ENCODE measurements around the gene YIF1B. TPM values are rescaled to one million over a fixed set of nuclear protein-coding genes. Genes with fewer than 3 reads are reported as not detected.

YIF1B gene
- total RNA-seq, 1 donor from 2014 or later: 33.0 TPM

- Histone ChIP-seq H3K4me3 (peak overlapping the region; percentile 82), H3K4me1 (peaks cover 73% of the 10 kb centered on the region), H3K9me3 (replicated peaks) (no peaks in the 10 kb centered on the region), H3K27ac (replicated peaks) (peak overlapping the region; percentile 95), H3K27me3 (ENCODE audit: low read depth) (peaks cover 14% of the 10 kb centered on the region), H3K36me3 (no peaks in the 10 kb centered on the region)
- DNase-seq: no peak
- TF ChIP-seq, protein P1, sequence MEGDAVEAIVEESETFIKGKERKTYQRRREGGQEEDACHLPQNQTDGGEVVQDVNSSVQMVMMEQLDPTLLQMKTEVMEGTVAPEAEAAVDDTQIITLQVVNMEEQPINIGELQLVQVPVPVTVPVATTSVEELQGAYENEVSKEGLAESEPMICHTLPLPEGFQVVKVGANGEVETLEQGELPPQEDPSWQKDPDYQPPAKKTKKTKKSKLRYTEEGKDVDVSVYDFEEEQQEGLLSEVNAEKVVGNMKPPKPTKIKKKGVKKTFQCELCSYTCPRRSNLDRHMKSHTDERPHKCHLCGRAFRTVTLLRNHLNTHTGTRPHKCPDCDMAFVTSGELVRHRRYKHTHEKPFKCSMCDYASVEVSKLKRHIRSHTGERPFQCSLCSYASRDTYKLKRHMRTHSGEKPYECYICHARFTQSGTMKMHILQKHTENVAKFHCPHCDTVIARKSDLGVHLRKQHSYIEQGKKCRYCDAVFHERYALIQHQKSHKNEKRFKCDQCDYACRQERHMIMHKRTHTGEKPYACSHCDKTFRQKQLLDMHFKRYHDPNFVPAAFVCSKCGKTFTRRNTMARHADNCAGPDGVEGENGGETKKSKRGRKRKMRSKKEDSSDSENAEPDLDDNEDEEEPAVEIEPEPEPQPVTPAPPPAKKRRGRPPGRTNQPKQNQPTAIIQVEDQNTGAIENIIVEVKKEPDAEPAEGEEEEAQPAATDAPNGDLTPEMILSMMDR (IDR thresholded peaks at IDR 0.05; ENCODE audit: borderline replicate concordance): no peak
- intact Hi-C loops (cut with micrococcal nuclease): no loop called here
Observed at GRCh38 chr19:38253788-38254187, 62.0 kb downstream of the YIF1B start.

Other genes with a start within 250 kb of the YIF1B start
- gene DPF1, start 91.7 kb downstream of the YIF1B start, total RNA-seq: 0.49 TPM
- gene PPP1R14A, start 59.6 kb downstream of the YIF1B start, total RNA-seq: 33.3 TPM
- gene SPINT2, start 51.4 kb downstream of the YIF1B start, total RNA-seq: 6.8 TPM
- 1.6 TPM for gene C19orf33, start 11.7 kb downstream of the YIF1B start, total RNA-seq
- 4.2 TPM for gene KCNK6, start 3.9 kb upstream of the YIF1B start, total RNA-seq
- gene CATSPERG, start 19.9 kb upstream of the YIF1B start, total RNA-seq: 1.4 TPM
- 349 TPM for gene PSMD8, start 58.6 kb upstream of the YIF1B start, total RNA-seq
- not detected for gene GGN, start 72.1 kb upstream of the YIF1B start, total RNA-seq
- gene SPRED3, start 72.8 kb upstream of the YIF1B start, total RNA-seq: 0.71 TPM
- gene FAM98C, start 87.1 kb upstream of the YIF1B start, total RNA-seq: 11.5 TPM
- gene RASGRP4, start 110.3 kb upstream of the YIF1B start, total RNA-seq: 1.5 TPM
- gene RYR1, start 117.7 kb upstream of the YIF1B start, total RNA-seq: 0.74 TPM